HCT116 (cell line): ENCODE data around the gene RIOX2. TPM values are rescaled to one million over a fixed set of nuclear protein-coding genes. Genes with fewer than 3 reads are reported as not detected.
A peak's percentile ranks its signal among the peaks of the same experiment; 100 is the strongest.

ENCODE experiments used
- ATAC-seq: fragments of 200-7000 bp; cut with Tn5 transposase; 2 replicates; pipeline ENCODE4 v1.9.1; 2020; ENCODE audit warnings: mild to moderate bottlenecking, moderate library complexity
- BruUV-seq: library from RNA; stranded (reverse); fragments of 400-500 nt; replicated peaks from 2 replicates; lab custom pipeline; 2021; lab: Mats Ljungman, UMichigan
- CTCF ChIA-PET: fragments of 300-600 bp; sonication (Branson Sonifier 250); formaldehyde crosslinking; loops from one replicate; lab custom pipeline; 2021; ENCODE audit warnings: antibody characterized with exemption; lab: Charles Lee
- POLR2A ChIA-PET: fragments of 300-600, 350-600 bp; sonication (Branson Sonifier 250); formaldehyde crosslinking; loops from one replicate; lab custom pipeline; 2021; ENCODE audit warnings: antibody characterized with exemption; lab: Charles Lee
- RAD21 ChIA-PET, 2 experiments: fragments of 300-600 bp; sonication (Branson Sonifier 250); formaldehyde crosslinking; loops; one replicate each; lab custom pipeline; 2023; ENCODE audit warnings: low total read pairs in 2 of 2; ENCODE audit not compliant: uncharacterized antibody in 2 of 2, unreplicated experiment in 2 of 2, low non-redundant PET in 1 of 2; lab: Charles Lee
- DNase-seq: peaks from one replicate; pipeline ENCODE4 v3.0.0-alpha.2; 2010; ENCODE audit warnings: low read depth, low spot score
- H2AFZ ChIP-seq: fragments of 200-600 bp; shearing (Covaris generic), sonication (generic); 2 replicates; pipeline ENCODE4 v1.6.1; 2017; ENCODE audit warnings: low read depth, mixed run types, mixed read lengths, antibody characterized with exemption, low read length; ENCODE audit not compliant: poor library complexity, severe bottlenecking
- H3K27ac ChIP-seq: 2 replicates; pipeline ENCODE4 v1.5.1; 2012; ENCODE audit warnings: low read depth, low read length
- H3K27me3 ChIP-seq: fragments of 200-600 bp; sonication (generic); 2 replicates; pipeline ENCODE4 v1.6.1; 2016; ENCODE audit warnings: mixed run types, low read length, mixed read lengths; ENCODE audit not compliant: insufficient read depth
- H3K36me3 ChIP-seq, 2 experiments: fragments of 200-500 bp in 1 of 2; fragments of 200-600 bp in 1 of 2; sonication (Bioruptor generic) in 1 of 2; sonication (generic) in 1 of 2; 2 replicates each; pipeline versions ENCODE4 v1.5.1 to v1.6.1; 2014 to 2016; ENCODE audit warnings: low read length in 2 of 2, inconsistent platforms in 1 of 2, mixed read lengths in 1 of 2, mixed run types in 1 of 2; ENCODE audit not compliant: insufficient read depth in 2 of 2, control insufficient read depth in 1 of 2
- H3K4me1 ChIP-seq, 2 experiments: fragments of 200-600 bp in 1 of 2; sonication (generic) in 1 of 2; 2 replicates each; pipeline versions ENCODE4 v1.5.1 to v1.6.1; 2012 to 2017; ENCODE audit warnings: low read length in 2 of 2, inconsistent platforms in 1 of 2, mild to moderate bottlenecking in 1 of 2, mixed read lengths in 1 of 2, mixed run types in 1 of 2, moderate library complexity in 1 of 2; ENCODE audit not compliant: insufficient read depth in 2 of 2, control insufficient read depth in 1 of 2
- H3K4me2 ChIP-seq: fragments of 200-600 bp; sonication (generic); 2 replicates; pipeline ENCODE4 v1.6.1; 2017; ENCODE audit warnings: mixed run types, low read length, mixed read lengths
- H3K4me3 ChIP-seq, 2 experiments: fragments of 200-600 bp in 1 of 2; sonication (generic) in 1 of 2; replicated peaks in 1 of 2; 2 replicates each; pipeline ENCODE4 v1.5.1; 2011 to 2016; ENCODE audit warnings: low read length in 2 of 2, control low read depth in 1 of 2, low read depth in 1 of 2, mild to moderate bottlenecking in 1 of 2, mixed read lengths in 1 of 2, mixed run types in 1 of 2
- H3K79me2 ChIP-seq: fragments of 200-600 bp; sonication (generic); 2 replicates; pipeline ENCODE4 v1.6.1; 2017; ENCODE audit warnings: mild to moderate bottlenecking, mixed run types, low read length, moderate library complexity, mixed read lengths; ENCODE audit not compliant: insufficient read depth
- H3K9ac ChIP-seq: fragments of 200-600 bp; sonication (generic); 2 replicates; pipeline ENCODE4 v1.6.1; 2016; ENCODE audit warnings: low read length, mixed read lengths
- H3K9me2 ChIP-seq: fragments of 200-600 bp; sonication (generic), shearing (Covaris generic); 2 replicates; pipeline ENCODE4 v1.6.1; 2017; ENCODE audit warnings: mixed run types, mild to moderate bottlenecking, moderate library complexity; ENCODE audit not compliant: insufficient read depth
- H3K9me3 ChIP-seq, 2 experiments: fragments of 200-500 bp in 1 of 2; fragments of 200-600 bp in 1 of 2; sonication (Bioruptor generic) in 1 of 2; sonication (generic) in 1 of 2; 2 replicates each; pipeline ENCODE4 v1.6.1; 2014 to 2017; ENCODE audit warnings: low read length in 2 of 2, mixed read lengths in 2 of 2, inconsistent platforms in 1 of 2, low read depth in 1 of 2, mild to moderate bottlenecking in 1 of 2, mixed run types in 1 of 2, moderate library complexity in 1 of 2; ENCODE audit not compliant: control insufficient read depth in 1 of 2, insufficient read depth in 1 of 2
- H4K20me1 ChIP-seq: fragments of 200-600 bp; sonication (generic), shearing (Covaris generic); 2 replicates; pipeline ENCODE4 v1.6.1; 2017; ENCODE audit warnings: mixed run types, mild to moderate bottlenecking, moderate library complexity; ENCODE audit not compliant: insufficient read depth
- CEBPB ChIP-seq: IDR thresholded peaks from 2 replicates; pipeline ENCODE4 v1.6.1; 2012; ENCODE audit warnings: low read depth
- POLR2A ChIP-seq: IDR thresholded peaks from 2 replicates; pipeline ENCODE4 v1.7.0; 2011; ENCODE audit warnings: borderline replicate concordance; ENCODE audit not compliant: insufficient read depth, insufficient read length; ENCODE audit errors: extremely low read depth
- RAD21 ChIP-seq: IDR thresholded peaks from 2 replicates; pipeline ENCODE4 v1.6.1; 2012; ENCODE audit warnings: low read depth, mild to moderate bottlenecking
- intact Hi-C: fragments of 100-400 bp; cut with micrococcal nuclease; formaldehyde crosslinking; loops from 2 replicates; pipeline ENCODE4 v1.10.0; 2022
- total RNA-seq: library from RNA; stranded (reverse); gene quantifications from one replicate; pipeline ENCODE4 v1.2.1, GENCODE V29; 2021; ENCODE audit not compliant: unreplicated experiment
- TF ChIP-seq, protein P1 (sequence below): IDR thresholded peaks from 2 replicates; pipeline ENCODE4 v1.6.1; 2012
- TF ChIP-seq, protein P2 (sequence below): IDR thresholded peaks from 2 replicates; pipeline ENCODE4 v1.6.1; 2011; ENCODE audit warnings: mild to moderate bottlenecking, low read length, moderate library complexity; ENCODE audit not compliant: insufficient replicate concordance; ENCODE audit errors: extremely low read depth
- TF ChIP-seq, protein P3 (sequence below), 3 experiments: fragments of 200-600 bp in 1 of 3; sonication (generic) in 1 of 3; IDR thresholded peaks in 2 of 3; conservative IDR thresholded peaks in 1 of 3; 2 replicates each; pipeline ENCODE4 v1.5.1; 2012 to 2017; ENCODE audit warnings: low read depth in 2 of 3, low read length in 2 of 3, antibody characterized with exemption in 1 of 3, borderline replicate concordance in 1 of 3, control low read depth in 1 of 3, mild to moderate bottlenecking in 1 of 3, mixed read lengths in 1 of 3, mixed run types in 1 of 3, moderate library complexity in 1 of 3; ENCODE audit not compliant: insufficient read depth in 1 of 3

Gene RIOX2
- total RNA-seq, 1 experiment from 2014 or later: 39.1 TPM

DNA sequence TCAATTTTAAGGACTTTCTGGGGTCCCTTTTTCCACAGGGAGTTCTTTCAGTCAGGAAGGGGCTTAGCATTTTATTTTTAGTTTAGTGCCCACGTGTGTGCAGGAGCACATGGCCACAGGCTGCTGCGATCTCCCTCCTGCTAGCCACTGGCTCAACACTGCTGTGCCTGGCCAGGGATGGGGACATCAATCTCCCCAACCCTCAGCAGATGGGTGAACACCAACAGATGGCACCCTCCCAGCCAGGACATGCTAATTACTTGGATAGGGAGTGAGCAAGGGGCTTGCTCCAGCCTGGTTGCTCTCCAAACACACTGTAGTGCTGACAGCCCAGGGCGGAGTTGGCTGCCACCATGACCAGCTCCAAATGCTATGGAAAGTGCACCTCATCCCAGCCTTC lies 7.4 kb upstream of the RIOX2 start:
- no peaks in the 10 kb centered on the region for H3K27me3 ChIP-seq
- POLR2A ChIA-PET: no interaction called here
- no peak overlapping the region for H3K9ac ChIP-seq
- DNase-seq (no peak), ATAC-seq (peak; percentile 66)
- TF ChIP-seq, protein P1, sequence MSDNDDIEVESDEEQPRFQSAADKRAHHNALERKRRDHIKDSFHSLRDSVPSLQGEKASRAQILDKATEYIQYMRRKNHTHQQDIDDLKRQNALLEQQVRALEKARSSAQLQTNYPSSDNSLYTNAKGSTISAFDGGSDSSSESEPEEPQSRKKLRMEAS: peak; percentile 27; the same call in 1 of the 2 replicates
- TF ChIP-seq POLR2A (no peak), CEBPB (no peak)
- TF ChIP-seq, protein P2, sequence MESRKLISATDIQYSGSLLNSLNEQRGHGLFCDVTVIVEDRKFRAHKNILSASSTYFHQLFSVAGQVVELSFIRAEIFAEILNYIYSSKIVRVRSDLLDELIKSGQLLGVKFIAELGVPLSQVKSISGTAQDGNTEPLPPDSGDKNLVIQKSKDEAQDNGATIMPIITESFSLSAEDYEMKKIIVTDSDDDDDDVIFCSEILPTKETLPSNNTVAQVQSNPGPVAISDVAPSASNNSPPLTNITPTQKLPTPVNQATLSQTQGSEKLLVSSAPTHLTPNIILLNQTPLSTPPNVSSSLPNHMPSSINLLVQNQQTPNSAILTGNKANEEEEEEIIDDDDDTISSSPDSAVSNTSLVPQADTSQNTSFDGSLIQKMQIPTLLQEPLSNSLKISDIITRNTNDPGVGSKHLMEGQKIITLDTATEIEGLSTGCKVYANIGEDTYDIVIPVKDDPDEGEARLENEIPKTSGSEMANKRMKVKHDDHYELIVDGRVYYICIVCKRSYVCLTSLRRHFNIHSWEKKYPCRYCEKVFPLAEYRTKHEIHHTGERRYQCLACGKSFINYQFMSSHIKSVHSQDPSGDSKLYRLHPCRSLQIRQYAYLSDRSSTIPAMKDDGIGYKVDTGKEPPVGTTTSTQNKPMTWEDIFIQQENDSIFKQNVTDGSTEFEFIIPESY: no peak
- no peak overlapping the region for H3K27ac ChIP-seq
- H3K36me3 ChIP-seq: no peaks in the 10 kb centered on the region
- no peaks in the 10 kb centered on the region for H4K20me1 ChIP-seq
- intact Hi-C loops: no loop called here
- H3K9me3 ChIP-seq: no peaks in the 10 kb centered on the region
- RAD21 ChIA-PET: no interaction called here
- no peaks in the 10 kb centered on the region for H3K79me2 ChIP-seq
- CTCF ChIA-PET: no interaction called here
- no peak overlapping the region for H2AFZ ChIP-seq
- no peaks in the 10 kb centered on the region for H3K4me1 ChIP-seq
- no peaks in the 10 kb centered on the region for H3K9me2 ChIP-seq
- no peak overlapping the region for H3K4me3 ChIP-seq
- no peak overlapping the region for H3K4me2 ChIP-seq
- BruUV-seq: no TSS peak

GRCh38 chr3:97975466-97975865 lies 3.2 kb upstream of the RIOX2 start:
- CTCF ChIA-PET: interaction anchor here (1.5 kb wide), 1 partner anchor 175 kb away, joined by 3 read pairs; no protein-coding TSS in a partner anchor
- POLR2A ChIA-PET: no interaction called here

More at GRCh38 chr3:97975466-97975865, 3.2 kb upstream of the RIOX2 start:
- Histone ChIP-seq H3K36me3 (no peaks in the 10 kb centered on the region), H3K9me3 (no peaks in the 10 kb centered on the region), H3K4me2 (no peak overlapping the region), H3K4me1 (peaks cover 6 to 18% of the 10 kb centered on the region in 2 experiments), H3K4me3 (no peak overlapping the region), H3K79me2 (peaks cover 13% of the 10 kb centered on the region), H2AFZ (no peak overlapping the region), H3K27ac (no peak overlapping the region), H3K27me3 (no peaks in the 10 kb centered on the region), H4K20me1 (no peaks in the 10 kb centered on the region), H3K9me2 (no peaks in the 10 kb centered on the region), H3K9ac (no peak overlapping the region)
- TF ChIP-seq, protein P1: no peak
- TF ChIP-seq RAD21: peak; percentile 16; the same call in 1 of the 2 replicates
- TF ChIP-seq, protein P3, sequence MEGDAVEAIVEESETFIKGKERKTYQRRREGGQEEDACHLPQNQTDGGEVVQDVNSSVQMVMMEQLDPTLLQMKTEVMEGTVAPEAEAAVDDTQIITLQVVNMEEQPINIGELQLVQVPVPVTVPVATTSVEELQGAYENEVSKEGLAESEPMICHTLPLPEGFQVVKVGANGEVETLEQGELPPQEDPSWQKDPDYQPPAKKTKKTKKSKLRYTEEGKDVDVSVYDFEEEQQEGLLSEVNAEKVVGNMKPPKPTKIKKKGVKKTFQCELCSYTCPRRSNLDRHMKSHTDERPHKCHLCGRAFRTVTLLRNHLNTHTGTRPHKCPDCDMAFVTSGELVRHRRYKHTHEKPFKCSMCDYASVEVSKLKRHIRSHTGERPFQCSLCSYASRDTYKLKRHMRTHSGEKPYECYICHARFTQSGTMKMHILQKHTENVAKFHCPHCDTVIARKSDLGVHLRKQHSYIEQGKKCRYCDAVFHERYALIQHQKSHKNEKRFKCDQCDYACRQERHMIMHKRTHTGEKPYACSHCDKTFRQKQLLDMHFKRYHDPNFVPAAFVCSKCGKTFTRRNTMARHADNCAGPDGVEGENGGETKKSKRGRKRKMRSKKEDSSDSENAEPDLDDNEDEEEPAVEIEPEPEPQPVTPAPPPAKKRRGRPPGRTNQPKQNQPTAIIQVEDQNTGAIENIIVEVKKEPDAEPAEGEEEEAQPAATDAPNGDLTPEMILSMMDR (IDR thresholded peaks at IDR 0.05 in 2 of 3, conservative IDR thresholded peaks at IDR 0.05 in 1 of 3; ENCODE audit: borderline replicate concordance in 1 of 3, insufficient read depth in 1 of 3, low read depth in 2 of 3, low read length in 2 of 3): peak; percentile 3 to 23 (median 18); a peak in 2 of 6 replicates
- intact Hi-C loops: no loop called here
- RAD21 ChIA-PET: no interaction called here
- ATAC-seq (no peak), DNase-seq (no peak)
- BruUV-seq: no TSS peak
